RPMI8226 (cell line): ENCODE measurements around the gene POFUT2.

Experiments
- DNase-seq: peaks from one replicate; pipeline ENCODE4 v3.0.0-alpha.2; 2015

Gene POFUT2

DNA sequence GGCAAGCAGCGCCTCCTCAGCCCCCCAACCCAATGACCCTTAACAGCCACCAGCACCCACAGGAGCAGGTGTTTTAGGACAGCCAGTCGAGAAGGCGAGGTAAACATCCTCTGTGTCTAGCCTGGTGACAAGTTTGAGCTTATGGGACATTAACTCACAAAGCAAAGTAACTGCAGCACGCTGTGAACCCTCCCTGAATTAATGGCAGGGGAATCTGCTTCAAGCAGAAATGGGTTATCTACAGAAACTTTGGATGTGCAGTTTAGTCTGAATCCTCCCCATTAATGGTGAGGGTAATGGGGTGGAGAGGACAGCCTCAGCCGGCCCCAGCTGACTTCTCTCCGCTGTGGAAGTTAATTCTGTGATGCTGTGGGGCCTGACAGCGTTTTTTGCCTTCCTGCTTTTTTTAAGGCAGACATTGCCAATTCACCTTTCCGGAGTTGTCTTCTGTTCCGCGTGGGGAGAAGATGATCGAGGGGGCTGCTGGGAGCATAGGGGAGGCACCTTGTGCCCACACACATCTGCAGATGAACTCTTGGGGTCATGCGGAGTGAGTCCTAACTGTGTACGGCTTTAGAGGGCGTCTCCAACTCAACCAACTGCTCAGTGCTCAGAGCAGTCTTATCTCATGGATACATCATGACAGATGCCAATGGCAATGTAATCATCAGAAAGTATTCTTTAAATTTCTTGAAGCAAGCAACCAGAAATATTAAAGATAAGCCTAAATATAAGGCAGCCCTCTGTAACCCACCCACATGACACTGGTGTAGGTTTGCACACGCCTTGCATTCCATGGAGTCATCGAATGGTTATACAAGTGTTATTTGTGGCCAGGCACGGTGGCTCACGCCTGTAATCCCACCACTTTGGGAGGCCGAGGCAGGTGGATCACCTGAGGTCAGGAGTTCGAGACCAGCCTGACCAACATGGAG lies 41.0 kb downstream of the POFUT2 start:
- no peak for DNase-seq

DNA sequence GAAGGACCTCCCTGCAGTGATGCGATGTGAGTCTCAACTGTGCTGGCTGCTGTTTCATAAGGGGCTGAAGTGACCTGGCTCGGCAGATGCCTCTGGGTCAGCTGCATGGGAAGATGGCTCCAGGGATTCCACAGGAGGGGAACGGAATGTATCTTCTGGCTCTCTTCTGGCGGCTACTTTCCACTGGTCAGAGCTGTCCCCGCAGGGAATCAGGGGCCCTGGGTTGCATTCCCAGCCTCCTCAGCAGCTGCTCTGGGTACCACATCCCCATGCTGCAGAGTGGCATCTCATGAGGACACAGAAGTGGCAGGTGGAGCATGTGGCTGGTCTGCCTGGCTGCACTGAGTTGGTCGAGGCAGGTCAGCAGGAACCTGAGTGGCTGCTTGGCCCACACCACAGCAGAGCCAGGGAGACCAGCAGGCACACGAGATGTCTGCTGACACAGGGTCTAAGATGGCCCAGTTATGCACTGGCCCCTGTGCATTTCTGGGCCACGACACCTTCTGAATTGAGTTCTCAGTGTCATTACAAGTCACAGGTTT lies 42.8 kb downstream of the POFUT2 start:
- no peak for DNase-seq

DNA sequence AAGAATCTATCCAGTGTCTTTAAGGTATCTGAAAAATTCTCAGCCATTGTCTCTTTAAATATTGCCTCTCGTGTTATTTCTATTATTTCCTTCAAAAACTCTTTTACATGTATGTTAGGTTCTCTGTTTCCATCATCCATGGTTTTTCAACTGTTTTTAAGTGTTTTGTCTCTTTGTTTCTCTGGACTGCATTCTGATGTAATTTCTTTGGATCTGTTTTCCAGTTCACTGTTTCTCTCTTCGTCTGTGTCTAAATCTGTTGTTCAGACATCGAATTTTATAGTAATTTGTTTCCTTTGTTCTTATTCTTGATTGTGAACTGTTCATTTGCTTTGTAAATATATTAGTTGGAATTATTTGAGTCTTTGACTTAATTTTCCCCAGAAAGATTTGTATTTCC lies 44.1 kb downstream of the POFUT2 start:
- no peak for DNase-seq

DNA sequence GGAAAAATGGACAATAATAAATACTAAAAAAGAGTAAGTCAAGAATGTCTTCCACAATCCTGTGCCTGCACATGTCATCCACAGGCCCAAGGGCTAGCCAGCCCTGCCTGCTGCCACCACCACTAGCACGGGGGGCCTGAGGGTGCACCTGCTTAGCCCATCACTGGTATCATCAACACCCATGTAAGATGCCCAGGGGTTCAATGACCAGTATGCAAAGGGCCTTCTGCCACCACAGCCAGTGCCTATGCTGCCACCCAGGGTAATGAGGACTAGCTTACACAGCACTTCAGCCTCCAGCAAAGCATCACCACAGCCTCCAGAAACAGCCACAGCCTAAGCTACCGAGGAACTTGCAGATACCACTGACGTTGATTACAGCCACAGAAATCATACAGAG lies 46.3 kb downstream of the POFUT2 start:
- no peak for DNase-seq

DNA sequence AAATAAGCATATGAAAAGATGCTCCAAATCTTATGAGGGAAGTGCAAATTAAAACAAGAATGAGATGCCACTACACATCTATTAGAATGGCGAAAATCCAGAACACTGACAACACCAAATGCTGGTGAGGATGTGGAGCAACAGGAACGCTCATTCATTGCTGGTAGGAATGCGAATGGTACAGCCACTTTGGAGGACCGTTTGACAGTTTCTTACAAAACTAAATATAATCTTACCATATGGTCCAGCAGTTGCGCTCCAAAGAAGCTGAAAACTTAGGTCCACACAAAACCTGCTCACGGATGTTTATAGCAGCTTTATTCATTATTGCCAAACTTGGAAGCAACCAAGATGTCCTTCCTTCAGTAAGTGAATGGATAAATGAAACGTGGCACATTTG lies 50.3 kb downstream of the POFUT2 start:
- no peak for DNase-seq

- DNase-seq = peak; percentile 58
Measured at GRCh38 chr21:45236481-45236880, 51.2 kb downstream of the POFUT2 start.

DNA sequence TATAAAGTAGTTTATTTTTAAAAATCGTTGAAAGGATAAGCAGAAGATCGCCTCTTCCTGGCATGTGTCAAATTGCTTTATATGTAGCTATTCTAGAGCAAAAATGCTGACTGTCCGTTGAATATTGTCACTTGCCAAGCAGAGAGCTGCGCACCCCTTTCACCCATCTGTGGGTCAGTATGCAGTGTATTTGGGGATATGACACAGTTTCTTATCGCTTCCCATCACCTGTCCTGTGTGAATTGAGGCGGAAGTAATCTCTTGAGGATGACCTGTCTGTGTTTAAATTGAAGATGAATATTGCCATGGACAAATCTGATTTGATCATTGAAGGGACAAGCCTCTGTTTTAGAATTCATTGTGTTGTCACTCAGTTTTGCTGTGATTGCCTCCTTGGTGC lies 52.2 kb downstream of the POFUT2 start:
- no peak for DNase-seq

GRCh38 chr21:45234965-45235364 lies 52.7 kb downstream of the POFUT2 start:
- DNase-seq = no peak

DNA sequence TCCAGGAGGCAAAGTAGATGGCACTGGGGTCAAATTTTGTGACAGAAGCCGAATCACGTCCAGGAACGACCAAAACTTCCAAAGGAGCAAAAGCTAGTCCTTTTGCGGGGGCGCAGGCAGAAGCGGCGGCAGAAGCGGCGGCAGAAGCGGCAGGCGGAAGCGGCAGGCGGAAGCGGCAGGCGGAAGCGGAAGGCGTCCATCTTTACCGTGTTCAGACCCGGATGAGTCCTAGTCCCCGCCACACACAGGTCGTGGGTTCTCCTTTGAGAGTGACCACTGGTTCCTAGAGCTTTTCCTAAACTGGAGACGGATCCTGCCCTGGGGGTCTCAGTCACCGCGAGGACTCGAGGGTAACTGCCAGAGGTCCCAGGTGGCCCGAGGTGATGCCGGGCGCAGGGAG lies 53.6 kb downstream of the POFUT2 start:
- DNase-seq = no peak

DNA sequence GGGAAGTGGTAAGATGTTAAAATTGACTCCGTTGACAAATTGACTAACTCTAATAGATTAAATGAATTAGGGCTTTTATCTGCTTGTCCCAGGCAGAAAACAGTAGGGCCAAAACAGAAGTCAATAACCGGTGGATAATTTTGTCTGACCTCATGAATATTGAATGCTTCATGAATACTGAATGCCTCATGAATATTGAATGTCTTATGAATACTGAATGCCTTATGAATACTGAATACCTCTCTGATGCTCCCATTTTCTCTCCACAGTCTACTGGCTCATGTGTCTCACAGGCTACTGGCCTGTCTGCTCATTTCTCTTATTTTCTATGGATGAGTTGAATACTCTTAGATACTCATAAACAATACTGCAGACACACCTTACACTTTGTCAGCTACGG lies 56.0 kb downstream of the POFUT2 start:
- DNase-seq = no peak

- no peak for DNase-seq
Measured at GRCh38 chr21:45228656-45229240, 58.9 kb downstream of the POFUT2 start.

- no peak for DNase-seq
Measured at GRCh38 chr21:45228171-45228641, 59.5 kb downstream of the POFUT2 start.

- no peak for DNase-seq
Measured at GRCh38 chr21:45227735-45228134, 60.0 kb downstream of the POFUT2 start.

- no peak for DNase-seq
Measured at GRCh38 chr21:45226540-45227326, 61.0 kb downstream of the POFUT2 start.

GRCh38 chr21:45225741-45226327 lies 61.9 kb downstream of the POFUT2 start:
- no peak for DNase-seq

DNA sequence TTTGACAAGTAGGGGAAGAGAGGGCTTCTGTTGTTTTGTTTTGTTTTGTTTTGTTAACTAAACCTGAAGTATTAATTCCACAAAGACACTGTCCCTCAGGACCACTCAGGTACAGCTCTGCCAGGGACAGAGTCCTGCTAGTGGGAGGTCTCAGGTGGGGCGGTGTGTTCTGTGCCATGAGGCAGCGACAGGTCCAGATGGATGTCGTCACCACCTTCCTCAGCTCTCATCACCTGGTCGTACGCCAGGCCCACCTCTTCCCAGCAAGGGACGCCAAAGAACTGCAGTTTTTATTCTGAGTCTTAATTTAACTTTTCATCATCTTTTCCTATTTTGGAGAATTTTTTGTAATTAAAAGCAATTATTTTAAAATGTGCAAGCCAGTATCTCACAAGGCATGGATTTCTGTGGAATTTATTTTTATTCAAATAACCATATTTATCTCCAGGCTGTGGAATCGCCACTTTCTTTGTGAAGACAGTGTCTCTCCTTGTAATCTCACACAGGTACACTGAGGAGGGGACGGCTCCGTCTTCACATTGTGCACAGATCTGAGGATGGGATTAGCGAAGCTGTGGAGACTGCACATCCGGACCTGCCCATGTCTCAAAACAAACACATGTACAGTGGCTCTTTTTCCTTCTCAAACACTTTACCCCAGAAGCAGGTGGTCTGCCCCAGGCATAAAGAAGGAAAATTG lies 62.5 kb downstream of the POFUT2 start:
- no peak for DNase-seq

DNA sequence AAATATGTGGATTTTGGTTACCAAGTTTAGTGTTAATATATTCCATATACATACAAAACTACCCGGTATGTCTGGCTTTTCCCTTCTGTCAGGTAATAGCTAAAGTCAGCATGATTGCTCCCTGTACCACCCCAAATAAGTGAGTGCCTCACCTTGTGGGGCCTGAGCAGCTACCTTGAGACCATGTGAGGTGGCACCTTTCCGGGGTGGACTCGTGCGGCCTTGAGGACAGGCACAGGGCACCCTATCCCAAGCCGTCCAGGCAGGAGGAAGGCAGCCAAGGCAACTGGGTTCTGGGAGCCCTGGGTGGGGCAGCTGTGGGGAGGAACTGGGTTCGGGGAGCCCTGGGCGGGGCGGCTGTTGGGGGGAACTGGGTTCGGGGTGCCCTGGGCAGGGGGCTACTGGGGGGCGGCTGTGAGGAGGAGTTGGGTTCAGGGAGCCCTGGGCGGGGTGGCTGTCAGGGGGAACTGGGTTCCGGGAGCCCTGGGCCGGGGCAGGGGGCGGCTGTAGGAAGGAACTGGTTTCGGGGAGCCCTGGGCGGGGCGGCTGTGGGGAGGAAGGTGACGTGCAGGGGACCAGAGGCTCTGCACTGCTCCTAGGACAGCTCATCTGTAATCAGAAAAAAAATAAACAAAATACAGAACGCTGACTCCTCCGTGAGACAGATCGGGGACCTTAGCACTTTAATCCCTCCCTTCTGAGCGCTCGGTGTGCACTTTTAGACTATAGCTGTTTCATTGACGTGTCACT lies 63.3 kb downstream of the POFUT2 start:
- DNase-seq = no peak

GRCh38 chr21:45223236-45224185 lies 64.2 kb downstream of the POFUT2 start:
- DNase-seq = no peak

DNA sequence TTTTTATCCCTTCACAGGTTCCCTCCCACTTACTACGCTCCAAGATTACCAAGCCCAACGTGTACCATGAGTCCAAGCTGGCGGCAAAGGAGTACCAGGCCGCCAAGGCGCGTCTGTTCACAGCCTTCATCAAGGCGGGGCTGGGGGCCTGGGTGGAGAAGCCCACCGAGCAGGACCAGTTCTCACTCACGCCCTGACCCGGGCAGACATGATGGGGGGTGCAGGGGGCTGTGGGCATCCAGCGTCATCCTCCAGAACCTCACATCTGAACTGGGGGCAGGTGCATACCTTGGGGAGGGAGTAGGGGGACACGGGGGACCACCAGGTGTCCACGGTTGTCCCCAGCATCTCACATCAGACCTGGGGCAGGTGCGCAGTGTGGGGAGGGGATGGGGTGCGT lies 65.7 kb downstream of the POFUT2 start:
- DNase-seq = no peak
